OCI-LY1 (cell line): ENCODE data around the gene TMEM59.
"Not testable (repeated sequence)": the region's sequence is repeated elsewhere in the genome, so short reads cannot be mapped to it uniquely, and the experiment has no call there.

Experiments
- H2AFZ ChIP-seq: fragments of 200-600 bp; sonication (generic), shearing (Covaris generic); 2 replicates; pipeline ENCODE4 v1.6.0; 2014; ENCODE audit warnings: antibody characterized with exemption, mild to moderate bottlenecking, low read length
- H3F3A ChIP-seq: fragments of 200-600 bp; sonication (generic), shearing (Covaris generic); 2 replicates; pipeline ENCODE4 v1.6.0; 2014; ENCODE audit warnings: mild to moderate bottlenecking, antibody characterized with exemption, low read length, moderate library complexity; ENCODE audit not compliant: insufficient read depth
- H3K27ac ChIP-seq: fragments of 200-600 bp; sonication (generic); 2 replicates; pipeline ENCODE4 v1.5.1; 2014; ENCODE audit warnings: low read length, mixed run types, mild to moderate bottlenecking, low read depth; ENCODE audit not compliant: poor library complexity, severe bottlenecking
- H3K27me3 ChIP-seq: fragments of 200-600 bp; sonication (generic); 2 replicates; pipeline ENCODE4 v1.6.0; 2014; ENCODE audit warnings: antibody characterized with exemption, mild to moderate bottlenecking, low read length, moderate library complexity; ENCODE audit not compliant: insufficient read depth
- H3K36me3 ChIP-seq: fragments of 200-600 bp; sonication (generic); 2 replicates; pipeline ENCODE4 v1.6.1; 2014; ENCODE audit warnings: mild to moderate bottlenecking, antibody characterized with exemption, low read length, moderate library complexity, mixed read lengths; ENCODE audit not compliant: insufficient read depth
- H3K4me1 ChIP-seq: fragments of 200-600 bp; sonication (generic); 2 replicates; pipeline ENCODE4 v1.5.1; 2014; ENCODE audit warnings: mild to moderate bottlenecking, low read length, moderate library complexity; ENCODE audit not compliant: insufficient read depth, severe bottlenecking
- H3K4me2 ChIP-seq: fragments of 200-600 bp; sonication (generic), shearing (Covaris generic); 2 replicates; pipeline ENCODE4 v1.6.1; 2014; ENCODE audit warnings: low read length
- H3K4me3 ChIP-seq: fragments of 200-600 bp; sonication (generic); 2 replicates; pipeline ENCODE4 v1.5.1; 2014; ENCODE audit warnings: low read length, low read depth, mild to moderate bottlenecking, mixed read lengths; ENCODE audit not compliant: poor library complexity, severe bottlenecking
- H3K79me2 ChIP-seq: fragments of 200-600 bp; shearing (Covaris generic); 2 replicates; pipeline ENCODE4 v1.6.1; 2016; ENCODE audit warnings: mixed run types, low read length, mixed read lengths; ENCODE audit not compliant: insufficient read depth
- H3K9ac ChIP-seq: fragments of 200-600 bp; sonication (generic), shearing (Covaris generic); 2 replicates; pipeline ENCODE4 v1.6.1; 2014; ENCODE audit warnings: mild to moderate bottlenecking, low read length, mixed read lengths
- H3K9me2 ChIP-seq: fragments of 200-600 bp; sonication (generic), shearing (Covaris generic); 2 replicates; pipeline ENCODE4 v1.6.1; 2014; ENCODE audit warnings: low read depth, mild to moderate bottlenecking, low read length, mixed read lengths
- H3K9me3 ChIP-seq: fragments of 200-600 bp; shearing (Covaris generic); 2 replicates; pipeline ENCODE4 v1.6.1; 2014; ENCODE audit warnings: low read length, mixed read lengths
- H4K20me1 ChIP-seq: fragments of 200-600 bp; sonication (generic), shearing (Covaris generic); 2 replicates; pipeline ENCODE4 v1.6.0; 2016; ENCODE audit warnings: mild to moderate bottlenecking, low read length; ENCODE audit not compliant: insufficient read depth
- CTCF ChIP-seq: fragments of 200-600 bp; sonication (generic), shearing (Covaris generic); IDR thresholded peaks from 2 replicates; pipeline ENCODE4 v1.5.1; 2017; ENCODE audit warnings: mild to moderate bottlenecking, antibody characterized with exemption, low read length, moderate library complexity, mixed read lengths
- EZH2 ChIP-seq: fragments of 200-600 bp; sonication (generic), shearing (Covaris generic); IDR thresholded peaks from 2 replicates; pipeline ENCODE4 v1.8.0; 2017; ENCODE audit warnings: borderline replicate concordance, mixed run types, mild to moderate bottlenecking, antibody characterized with exemption, low read length, moderate library complexity, mixed read lengths

Gene TMEM59

GRCh38 chr1:54053745-54054437 is 887 bp upstream of the TMEM59 start:
- Histone ChIP-seq H4K20me1 (no peaks in the 10 kb centered on the region), H3K4me1 (peaks cover 34% of the 10 kb centered on the region), H3K27me3 (no peaks in the 10 kb centered on the region), H3K4me3 (peak overlapping the region; percentile 100), H3K36me3 (peaks cover 4% of the 10 kb centered on the region), H3K9me3 (no peaks in the 10 kb centered on the region), H3F3A (no peaks in the 10 kb centered on the region), H3K4me2 (peak overlapping the region; percentile 86), H2AFZ (no peak overlapping the region), H3K9me2 (no peaks in the 10 kb centered on the region), H3K9ac (peak overlapping the region; percentile 88), H3K79me2 (peaks cover 38% of the 10 kb centered on the region), H3K27ac (peak overlapping the region; percentile 66)
- TF ChIP-seq EZH2 (no peak), CTCF (no peak)

- no peaks in the 10 kb centered on the region for H3F3A ChIP-seq
- no peaks in the 10 kb centered on the region for H3K27me3 ChIP-seq
- H3K9me3 ChIP-seq = no peaks in the 10 kb centered on the region
- H3K9ac ChIP-seq = peak overlapping the region; percentile 99
- no peak overlapping the region for H2AFZ ChIP-seq
- peaks cover 48% of the 10 kb centered on the region for H3K4me1 ChIP-seq
- TF ChIP-seq CTCF (no peak), EZH2 (no peak)
- H3K79me2 ChIP-seq = peaks cover 52% of the 10 kb centered on the region
- H3K4me2 ChIP-seq = peak overlapping the region; percentile 99
- no peaks in the 10 kb centered on the region for H4K20me1 ChIP-seq
- peak overlapping the region; percentile 78 for H3K27ac ChIP-seq
- no peaks in the 10 kb centered on the region for H3K36me3 ChIP-seq
- no peaks in the 10 kb centered on the region for H3K9me2 ChIP-seq
- peak overlapping the region; percentile 100 for H3K4me3 ChIP-seq
Measured at GRCh38 chr1:54052431-54052933, 522 bp downstream of the TMEM59 start.

DNA sequence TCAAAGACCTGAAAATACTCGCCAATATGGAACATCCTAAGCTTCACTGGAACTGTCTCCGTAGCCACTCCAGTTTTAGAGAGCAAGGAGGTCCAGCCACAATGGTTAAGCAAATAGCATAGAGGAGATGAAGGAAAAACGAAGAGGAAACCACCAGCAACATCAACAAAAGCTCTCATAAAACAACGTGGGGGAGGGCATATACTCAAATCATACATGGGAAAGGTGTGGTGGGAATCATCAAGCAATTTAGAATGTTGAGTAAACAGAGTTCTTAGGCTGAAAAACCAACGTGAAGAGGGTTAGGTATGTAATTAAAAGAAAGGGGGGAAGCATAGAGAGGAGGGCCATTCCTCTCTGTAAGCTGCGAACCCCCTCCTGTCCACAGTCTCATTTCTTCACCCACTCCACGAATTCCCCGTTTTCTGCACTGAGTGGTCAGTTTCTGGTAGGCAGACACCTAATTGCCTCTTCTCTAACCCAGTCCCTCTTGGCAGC is 1.0 kb downstream of the TMEM59 start:
- peaks cover 57% of the 10 kb centered on the region for H3K79me2 ChIP-seq
- H3K4me2 ChIP-seq = peak overlapping the region; percentile 99
- H2AFZ ChIP-seq = no peak overlapping the region
- peak overlapping the region; percentile 99 for H3K9ac ChIP-seq
- H3F3A ChIP-seq = no peaks in the 10 kb centered on the region
- no peaks in the 10 kb centered on the region for H4K20me1 ChIP-seq
- no peaks in the 10 kb centered on the region for H3K9me3 ChIP-seq
- no peaks in the 10 kb centered on the region for H3K36me3 ChIP-seq
- peak overlapping the region; percentile 78 for H3K27ac ChIP-seq
- H3K27me3 ChIP-seq = no peaks in the 10 kb centered on the region
- TF ChIP-seq CTCF (no peak), EZH2 (no peak)
- peak overlapping the region; percentile 100 for H3K4me3 ChIP-seq
- peaks cover 53% of the 10 kb centered on the region for H3K4me1 ChIP-seq
- no peaks in the 10 kb centered on the region for H3K9me2 ChIP-seq

DNA sequence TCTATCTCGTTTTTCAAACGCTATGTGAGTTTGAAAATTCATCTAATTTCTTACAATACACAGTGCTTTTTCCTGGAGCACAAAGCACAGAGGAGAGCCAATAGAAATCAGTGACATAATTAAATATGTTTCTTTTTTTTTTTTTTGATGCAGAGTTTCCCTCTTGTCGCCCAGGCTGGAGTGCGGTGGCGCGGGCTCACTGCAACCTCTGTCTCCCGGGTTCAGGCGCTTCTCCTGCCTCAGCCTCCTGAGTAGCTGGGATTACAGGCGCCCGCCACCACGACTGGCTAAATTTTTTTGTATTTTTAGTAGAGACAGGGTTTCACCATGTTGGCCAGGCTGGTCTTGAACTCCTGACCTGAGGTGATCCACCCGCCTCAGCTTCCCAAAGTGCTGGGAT is 2.6 kb downstream of the TMEM59 start:
- not testable (repeated sequence) for H3K36me3 ChIP-seq, H3K9ac ChIP-seq, H2AFZ ChIP-seq, H3K27me3 ChIP-seq, H3K9me3 ChIP-seq, H4K20me1 ChIP-seq, H3K4me3 ChIP-seq, H3K4me2 ChIP-seq, H3K27ac ChIP-seq, H3K9me2 ChIP-seq, H3F3A ChIP-seq
- Histone ChIP-seq H3K4me1 (peaks cover 55% of the 10 kb centered on the region), H3K79me2 (peaks cover 72% of the 10 kb centered on the region)
